ENCODE measurements around the gene SLC28A1.

GRCh38 chr15:84922530-84922929, 38.1 kb downstream of the SLC28A1 start:
- TF ChIP-seq, protein P1, sequence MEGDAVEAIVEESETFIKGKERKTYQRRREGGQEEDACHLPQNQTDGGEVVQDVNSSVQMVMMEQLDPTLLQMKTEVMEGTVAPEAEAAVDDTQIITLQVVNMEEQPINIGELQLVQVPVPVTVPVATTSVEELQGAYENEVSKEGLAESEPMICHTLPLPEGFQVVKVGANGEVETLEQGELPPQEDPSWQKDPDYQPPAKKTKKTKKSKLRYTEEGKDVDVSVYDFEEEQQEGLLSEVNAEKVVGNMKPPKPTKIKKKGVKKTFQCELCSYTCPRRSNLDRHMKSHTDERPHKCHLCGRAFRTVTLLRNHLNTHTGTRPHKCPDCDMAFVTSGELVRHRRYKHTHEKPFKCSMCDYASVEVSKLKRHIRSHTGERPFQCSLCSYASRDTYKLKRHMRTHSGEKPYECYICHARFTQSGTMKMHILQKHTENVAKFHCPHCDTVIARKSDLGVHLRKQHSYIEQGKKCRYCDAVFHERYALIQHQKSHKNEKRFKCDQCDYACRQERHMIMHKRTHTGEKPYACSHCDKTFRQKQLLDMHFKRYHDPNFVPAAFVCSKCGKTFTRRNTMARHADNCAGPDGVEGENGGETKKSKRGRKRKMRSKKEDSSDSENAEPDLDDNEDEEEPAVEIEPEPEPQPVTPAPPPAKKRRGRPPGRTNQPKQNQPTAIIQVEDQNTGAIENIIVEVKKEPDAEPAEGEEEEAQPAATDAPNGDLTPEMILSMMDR (IDR thresholded peaks at IDR 0.05): no peak
- TF ChIP-seq POLR2AphosphoS5 (IDR thresholded peaks at IDR 0.05; ENCODE audit: low read depth, low read length): no peak

Measured in Panc1 (cell line).